Measurements from ENCODE around the gene GBX2.

The GBX2 gene

GRCh38 chr2:236173036-236173728 is 5.0 kb upstream of the GBX2 start:
- Histone ChIP-seq H3K4me1 (ENCODE audit: control extremely low read depth in 1 of 4, control insufficient read depth in 4 of 4, insufficient read depth in 4 of 4, low read length in 3 of 4) (peaks cover 0 to 12% (median 5%) of the 10 kb centered on the region in 4 experiments), H3K9me3 (ENCODE audit: control extremely low read depth in 1 of 5, control insufficient read depth in 4 of 5, insufficient read depth in 2 of 5, low read depth in 1 of 5, low read length in 4 of 5) (peaks cover 0 to 2% (median 0%) of the 10 kb centered on the region in 5 experiments), H3K27me3 (replicated peaks in 2 of 5; ENCODE audit: control insufficient read depth in 4 of 5, insufficient read depth in 5 of 5, low read length in 4 of 5) (peaks cover 24 to 100% (median 56%) of the 10 kb centered on the region in 5 experiments), H3K36me3 (ENCODE audit: control insufficient read depth in 4 of 4, insufficient read depth in 4 of 4, low read length in 3 of 4) (no peaks in the 10 kb centered on the region), H3K27ac (ENCODE audit: insufficient read depth in 1 of 2, low read depth in 1 of 2, low read length in 2 of 2, poor library complexity in 1 of 2, severe bottlenecking in 2 of 2) (no peak overlapping the region), H3K4me3 (ENCODE audit: control insufficient read depth in 1 of 7, extremely low read depth in 1 of 7, insufficient read depth in 4 of 7, low read depth in 2 of 7, low read length in 6 of 7) (no peak overlapping the region)
- DNase-seq: no peak
- 11% methylated on average over 51 of the region's 62 CpGs for WGBS (ENCODE audit: insufficient coverage)
- ChIA-PET CTCF (interaction anchor here (1.4 kb wide), 1 partner anchor 10 kb away, joined by 6 read pairs; no protein-coding TSS in a partner anchor), POLR2A (no interaction called here)

- peak in 1 of 3 donors; percentile 6 for DNase-seq
- Histone ChIP-seq H3K4me1 (ENCODE audit: control extremely low read depth in 1 of 4, control insufficient read depth in 4 of 4, insufficient read depth in 4 of 4, low read length in 3 of 4) (peaks cover 0 to 15% (median 7%) of the 10 kb centered on the region in 4 experiments), H3K36me3 (ENCODE audit: control insufficient read depth in 4 of 4, insufficient read depth in 4 of 4, low read length in 3 of 4) (no peaks in the 10 kb centered on the region), H3K27me3 (replicated peaks in 2 of 5; ENCODE audit: control insufficient read depth in 4 of 5, insufficient read depth in 5 of 5, low read length in 4 of 5) (peaks cover 24 to 100% (median 56%) of the 10 kb centered on the region in 5 experiments), H3K27ac (ENCODE audit: insufficient read depth in 1 of 2, low read depth in 1 of 2, low read length in 2 of 2, poor library complexity in 1 of 2, severe bottlenecking in 2 of 2) (no peak overlapping the region), H3K4me3 (ENCODE audit: control insufficient read depth in 1 of 7, extremely low read depth in 1 of 7, insufficient read depth in 4 of 7, low read depth in 2 of 7, low read length in 6 of 7) (no peak overlapping the region), H3K9me3 (ENCODE audit: control extremely low read depth in 1 of 5, control insufficient read depth in 4 of 5, insufficient read depth in 2 of 5, low read depth in 1 of 5, low read length in 4 of 5) (peaks cover 0 to 2% (median 0%) of the 10 kb centered on the region in 5 experiments)
- POLR2A ChIA-PET: no interaction called here
- 4% methylated on average over 33 of the region's 46 CpGs for WGBS (ENCODE audit: insufficient coverage)
- CTCF ChIA-PET: interaction anchor here (1.0 kb wide), 1 partner anchor 10 kb away, joined by 3 read pairs; no protein-coding TSS in a partner anchor
These were observed 4.3 kb upstream of the GBX2 start for GRCh38 chr2:236172255-236173035.

GRCh38 chr2:236171680-236172254 is 3.6 kb upstream of the GBX2 start:
- H3K9me3 ChIP-seq (ENCODE audit: control extremely low read depth in 1 of 5, control insufficient read depth in 4 of 5, insufficient read depth in 2 of 5, low read depth in 1 of 5, low read length in 4 of 5): peaks cover 0 to 2% (median 0%) of the 10 kb centered on the region in 5 experiments
- H3K27ac ChIP-seq (ENCODE audit: insufficient read depth in 1 of 2, low read depth in 1 of 2, low read length in 2 of 2, poor library complexity in 1 of 2, severe bottlenecking in 2 of 2): no peak overlapping the region
- 13% methylated on average over 12 of the region's 16 CpGs for WGBS (ENCODE audit: insufficient coverage)
- H3K27me3 ChIP-seq (replicated peaks in 2 of 5; ENCODE audit: control insufficient read depth in 4 of 5, insufficient read depth in 5 of 5, low read length in 4 of 5): peaks cover 27 to 100% (median 55%) of the 10 kb centered on the region in 5 experiments
- no peaks in the 10 kb centered on the region for H3K36me3 ChIP-seq (ENCODE audit: control insufficient read depth in 4 of 4, insufficient read depth in 4 of 4, low read length in 3 of 4)
- DNase-seq: peak in 1 of 3 donors; percentile 10
- H3K4me1 ChIP-seq (ENCODE audit: control extremely low read depth in 1 of 4, control insufficient read depth in 4 of 4, insufficient read depth in 4 of 4, low read length in 3 of 4): peaks cover 0 to 21% (median 10%) of the 10 kb centered on the region in 4 experiments
- POLR2A ChIA-PET: no interaction called here
- no peak overlapping the region for H3K4me3 ChIP-seq (ENCODE audit: control insufficient read depth in 1 of 7, extremely low read depth in 1 of 7, insufficient read depth in 4 of 7, low read depth in 2 of 7, low read length in 6 of 7)
- CTCF ChIA-PET: interaction anchor here (1.0 kb wide), 1 partner anchor 9 kb away, joined by 3 read pairs; no protein-coding TSS in a partner anchor

GRCh38 chr2:236171181-236171679 is 3.0 kb upstream of the GBX2 start:
- H3K4me1 ChIP-seq (ENCODE audit: control extremely low read depth in 1 of 4, control insufficient read depth in 4 of 4, insufficient read depth in 4 of 4, low read length in 3 of 4): peaks cover 0 to 26% (median 13%) of the 10 kb centered on the region in 4 experiments
- ChIA-PET CTCF (interaction anchor here (0.9 to 1.0 kb wide), 2 partner anchors 9 to 352 kb away, joined by 3 read pairs; no protein-coding TSS in a partner anchor), POLR2A (no interaction called here)
- no peak for DNase-seq
- H3K36me3 ChIP-seq (ENCODE audit: control insufficient read depth in 4 of 4, insufficient read depth in 4 of 4, low read length in 3 of 4): no peaks in the 10 kb centered on the region
- H3K27me3 ChIP-seq (replicated peaks in 2 of 5; ENCODE audit: control insufficient read depth in 4 of 5, insufficient read depth in 5 of 5, low read length in 4 of 5): peaks cover 29 to 100% (median 54%) of the 10 kb centered on the region in 5 experiments
- peaks cover 0 to 2% (median 0%) of the 10 kb centered on the region in 5 experiments for H3K9me3 ChIP-seq (ENCODE audit: control extremely low read depth in 1 of 5, control insufficient read depth in 4 of 5, insufficient read depth in 2 of 5, low read depth in 1 of 5, low read length in 4 of 5)
- WGBS (ENCODE audit: insufficient coverage): 6% methylated on average over 26 of the region's 27 CpGs
- no peak overlapping the region for H3K27ac ChIP-seq (ENCODE audit: insufficient read depth in 1 of 2, low read depth in 1 of 2, low read length in 2 of 2, poor library complexity in 1 of 2, severe bottlenecking in 2 of 2)
- no peak overlapping the region for H3K4me3 ChIP-seq (ENCODE audit: control insufficient read depth in 1 of 7, extremely low read depth in 1 of 7, insufficient read depth in 4 of 7, low read depth in 2 of 7, low read length in 6 of 7)

GRCh38 chr2:236170590-236171165 is 2.5 kb upstream of the GBX2 start:
- Histone ChIP-seq H3K27me3 (replicated peaks in 2 of 5; ENCODE audit: control insufficient read depth in 4 of 5, insufficient read depth in 5 of 5, low read length in 4 of 5) (peaks cover 27 to 100% (median 55%) of the 10 kb centered on the region in 5 experiments), H3K27ac (ENCODE audit: insufficient read depth in 1 of 2, low read depth in 1 of 2, low read length in 2 of 2, poor library complexity in 1 of 2, severe bottlenecking in 2 of 2) (no peak overlapping the region), H3K36me3 (ENCODE audit: control insufficient read depth in 4 of 4, insufficient read depth in 4 of 4, low read length in 3 of 4) (no peaks in the 10 kb centered on the region), H3K9me3 (ENCODE audit: control extremely low read depth in 1 of 5, control insufficient read depth in 4 of 5, insufficient read depth in 2 of 5, low read depth in 1 of 5, low read length in 4 of 5) (peaks cover 0 to 2% (median 0%) of the 10 kb centered on the region in 5 experiments), H3K4me3 (ENCODE audit: control insufficient read depth in 1 of 7, extremely low read depth in 1 of 7, insufficient read depth in 4 of 7, low read depth in 2 of 7, low read length in 6 of 7) (no peak overlapping the region), H3K4me1 (ENCODE audit: control extremely low read depth in 1 of 4, control insufficient read depth in 4 of 4, insufficient read depth in 4 of 4, low read length in 3 of 4) (peaks cover 0 to 28% (median 13%) of the 10 kb centered on the region in 4 experiments)
- WGBS (ENCODE audit: insufficient coverage): 9% methylated on average over 17 of the region's 21 CpGs
- POLR2A ChIA-PET: no interaction called here
- no peak for DNase-seq
- CTCF ChIA-PET: interaction anchor here (0.9 kb wide), 2 partner anchors 9 to 351 kb away, joined by 3 to 4 read pairs; no protein-coding TSS in a partner anchor

GRCh38 chr2:236169741-236170589 is 1.8 kb upstream of the GBX2 start:
- ChIA-PET POLR2A (no interaction called here), CTCF (interaction anchor here (0.9 to 1.6 kb wide), 2 partner anchors 8 to 10 kb away, joined by 4 to 7 read pairs; no protein-coding TSS in a partner anchor)
- Histone ChIP-seq H3K27me3 (replicated peaks in 2 of 5; ENCODE audit: control insufficient read depth in 4 of 5, insufficient read depth in 5 of 5, low read length in 4 of 5) (peaks cover 24 to 100% (median 58%) of the 10 kb centered on the region in 5 experiments), H3K36me3 (ENCODE audit: control insufficient read depth in 4 of 4, insufficient read depth in 4 of 4, low read length in 3 of 4) (no peaks in the 10 kb centered on the region), H3K9me3 (ENCODE audit: control extremely low read depth in 1 of 5, control insufficient read depth in 4 of 5, insufficient read depth in 2 of 5, low read depth in 1 of 5, low read length in 4 of 5) (peaks cover 0 to 2% (median 0%) of the 10 kb centered on the region in 5 experiments), H3K4me3 (ENCODE audit: control insufficient read depth in 1 of 7, extremely low read depth in 1 of 7, insufficient read depth in 4 of 7, low read depth in 2 of 7, low read length in 6 of 7) (no peak overlapping the region), H3K27ac (ENCODE audit: insufficient read depth in 1 of 2, low read depth in 1 of 2, low read length in 2 of 2, poor library complexity in 1 of 2, severe bottlenecking in 2 of 2) (no peak overlapping the region), H3K4me1 (ENCODE audit: control extremely low read depth in 1 of 4, control insufficient read depth in 4 of 4, insufficient read depth in 4 of 4, low read length in 3 of 4) (peaks cover 0 to 29% (median 13%) of the 10 kb centered on the region in 4 experiments)
- peak in 1 of 3 donors; percentile 7 for DNase-seq
- WGBS (ENCODE audit: insufficient coverage): 11% methylated on average over 15 of the region's 38 CpGs
